ENCODE results near the gene DGKA. TPM values are rescaled to one million over a fixed set of nuclear protein-coding genes. Genes with fewer than 3 reads are reported as not detected.

Gene DGKA
- total RNA-seq (2012; rRNA removed) (61.4 and 71.9 TPM in 2 replicates), polyA plus RNA-seq (2012; rRNA removed) (75.1 and 75.8 TPM in 2 replicates), Bru-seq, nascent RNA (percentile 76 among the genes with signal in this experiment), BruChase-seq, experiment 1, labeled RNA remaining after a 6-hour chase (percentile 85 among the genes with signal in this experiment), BruChase-seq, experiment 2, labeled RNA remaining after a 2-hour chase (percentile 82 among the genes with signal in this experiment)
- polyA plus RNA-seq (2012; cell fraction: cytosol; rRNA removed), result 42.1 and 49.7 TPM in 2 replicates
- 198 and 228 TPM in 2 replicates for polyA plus RNA-seq (2012; cell fraction: nucleus; rRNA removed; ENCODE audit: low replicate concordance)
- long read RNA-seq, transcript DGKA-202 (24 exons, 2,770 nt), result major isoform, 8 of 43 reads
- long read RNA-seq, partial matches to known transcripts, result 5 of 43 reads
- long read RNA-seq, other reads (novel, unspliced or antisense), result 29 of 43 reads

DNA sequence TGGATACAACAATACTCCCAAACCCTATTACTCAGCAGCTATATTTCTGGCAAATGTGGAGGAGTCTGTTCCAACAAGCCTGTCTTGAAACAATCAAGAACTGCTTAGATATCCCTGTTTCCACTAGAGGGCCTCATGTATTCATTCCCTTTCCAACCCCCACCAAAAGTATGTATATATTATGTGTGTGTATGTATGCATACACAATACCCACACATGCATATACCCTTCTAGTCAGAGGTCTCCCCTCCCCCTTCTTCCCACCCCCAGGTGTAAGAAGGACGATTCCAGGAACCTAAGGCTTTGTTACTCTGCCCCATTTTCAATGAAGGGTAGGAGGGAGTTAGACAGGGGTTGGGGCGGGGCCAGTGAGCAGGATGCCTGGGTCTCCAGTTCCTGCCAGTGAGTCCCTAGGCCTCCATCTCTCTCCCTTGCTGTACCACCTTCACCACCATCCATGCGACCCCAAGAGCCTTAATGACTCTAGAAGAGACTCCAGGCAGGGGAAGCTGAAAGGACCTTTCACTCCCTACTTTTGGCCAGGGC lies at the start of gene DGKA:
Gene DGKA, plus strand, starts transcription at position 392 of the 546 bp plus-strand sequence. CDS start 5,342 bp downstream, outside the sequence.
- H3K36me3 ChIP-seq (ENCODE audit: control insufficient read depth, insufficient read depth, low read length), result no peaks in the 10 kb centered on the region
- H2BK20ac ChIP-seq (ENCODE audit: low read depth, low read length), result peak within 1 kb of the TSS; percentile 13; the same call in 1 of the 2 replicates
- CTCF ChIA-PET, result interaction anchor here (0.5 to 2.0 kb wide), 15 partner anchors 10 to 1577 kb away, joined by 3 to 5 read pairs (median 3); partner anchors contain the start of gene DNAJC14
- peak within 1 kb of the TSS; percentile 72 for H3K56ac ChIP-seq (ENCODE audit: extremely low read depth, insufficient read depth, low read length)
- peak; percentile 21 for ATAC-seq (ENCODE audit: low read depth)
- H2AK9ac ChIP-seq (replicated peaks; ENCODE audit: low read depth, low read length, poor library complexity), result peak within 1 kb of the TSS; percentile 97
- peak within 1 kb of the TSS; percentile 73 for H4K5ac ChIP-seq (ENCODE audit: low read depth, low read length)
- H3K9ac ChIP-seq (ENCODE audit: low read depth, low read length), result peak within 1 kb of the TSS; percentile 90
- peak within 1 kb of the TSS; percentile 88 for H2AFZ ChIP-seq (replicated peaks; ENCODE audit: low read length, poor library complexity)
- H3K4me1 ChIP-seq (ENCODE audit: control insufficient read depth, insufficient read depth, low read length), result peaks cover 18% of the 10 kb centered on the region
- H3K4ac ChIP-seq (ENCODE audit: low read depth, low read length), result peak within 1 kb of the TSS; percentile 93
- H2BK5ac ChIP-seq (ENCODE audit: low read depth, low read length, poor library complexity, severe bottlenecking), result peak within 1 kb of the TSS; percentile 89
- peak within 1 kb of the TSS; percentile 84 for H3K27ac ChIP-seq (ENCODE audit: insufficient read depth, low read length)
- dilution Hi-C loops (cut with HindIII; ENCODE audit: low sequenced_read_pairs, unreplicated experiment), result no loop called here
- POLR2A ChIA-PET (ENCODE audit: unreplicated experiment), result no interaction called here
- H3K18ac ChIP-seq (ENCODE audit: low read depth, low read length), result peak within 1 kb of the TSS; percentile 80
- H3K79me1 ChIP-seq (ENCODE audit: low read depth in 1 of 2, low read length in 2 of 2), result peaks cover 38 to 78% of the 10 kb centered on the region in 2 experiments
- H3K27me3 ChIP-seq (ENCODE audit: control insufficient read depth, insufficient read depth, low read length), result no peaks in the 10 kb centered on the region
- H2BK120ac ChIP-seq (ENCODE audit: low read depth, low read length), result peak within 1 kb of the TSS; percentile 82; the same call in 1 of the 2 replicates
- TF ChIP-seq CHD1 (IDR thresholded peaks at IDR 0.05; ENCODE audit: low read depth, low read length) (no peak), MAZ (IDR thresholded peaks at IDR 0.05; ENCODE audit: borderline replicate concordance, low read depth, low read length) (no peak; the same call in 1 of the 2 replicates), CEBPB (IDR thresholded peaks at IDR 0.05; ENCODE audit: low read depth, low read length) (no peak), MXI1 (IDR thresholded peaks at IDR 0.05; ENCODE audit: borderline replicate concordance, low read depth, low read length) (no peak), BHLHE40 (IDR thresholded peaks at IDR 0.05; ENCODE audit: low read depth, low read length) (no peak), RAD21 (IDR thresholded peaks at IDR 0.05; ENCODE audit: low read length) (peak; percentile 51), SMC3 (IDR thresholded peaks at IDR 0.05; ENCODE audit: low read depth, low read length) (peak; percentile 54), NFE2L2 (IDR thresholded peaks at IDR 0.05; ENCODE audit: low read depth, low read length) (no peak), RCOR1 (IDR thresholded peaks at IDR 0.05; ENCODE audit: insufficient replicate concordance, low read length) (no peak), RFX5 (IDR thresholded peaks at IDR 0.05; ENCODE audit: low read depth, low read length) (no peak), POLR2A (IDR thresholded peaks at IDR 0.05; ENCODE audit: low read depth, low read length) (no peak), FOS (IDR thresholded peaks at IDR 0.05; ENCODE audit: low read depth, low read length) (no peak)
- TF ChIP-seq, protein P1, sequence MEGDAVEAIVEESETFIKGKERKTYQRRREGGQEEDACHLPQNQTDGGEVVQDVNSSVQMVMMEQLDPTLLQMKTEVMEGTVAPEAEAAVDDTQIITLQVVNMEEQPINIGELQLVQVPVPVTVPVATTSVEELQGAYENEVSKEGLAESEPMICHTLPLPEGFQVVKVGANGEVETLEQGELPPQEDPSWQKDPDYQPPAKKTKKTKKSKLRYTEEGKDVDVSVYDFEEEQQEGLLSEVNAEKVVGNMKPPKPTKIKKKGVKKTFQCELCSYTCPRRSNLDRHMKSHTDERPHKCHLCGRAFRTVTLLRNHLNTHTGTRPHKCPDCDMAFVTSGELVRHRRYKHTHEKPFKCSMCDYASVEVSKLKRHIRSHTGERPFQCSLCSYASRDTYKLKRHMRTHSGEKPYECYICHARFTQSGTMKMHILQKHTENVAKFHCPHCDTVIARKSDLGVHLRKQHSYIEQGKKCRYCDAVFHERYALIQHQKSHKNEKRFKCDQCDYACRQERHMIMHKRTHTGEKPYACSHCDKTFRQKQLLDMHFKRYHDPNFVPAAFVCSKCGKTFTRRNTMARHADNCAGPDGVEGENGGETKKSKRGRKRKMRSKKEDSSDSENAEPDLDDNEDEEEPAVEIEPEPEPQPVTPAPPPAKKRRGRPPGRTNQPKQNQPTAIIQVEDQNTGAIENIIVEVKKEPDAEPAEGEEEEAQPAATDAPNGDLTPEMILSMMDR (conservative IDR thresholded peaks at IDR 0.05; ENCODE audit: low read depth, low read length), result peak; percentile 65
- in situ Hi-C loops (cut with MboI; ENCODE audit: low sequenced_read_pairs), result no loop called here
- peaks cover 16% of the 10 kb centered on the region for H3K9me1 ChIP-seq (ENCODE audit: insufficient read depth, low read length)
- H2AK5ac ChIP-seq (ENCODE audit: low read depth, low read length), result peak within 1 kb of the TSS; percentile 94
- H3K23ac ChIP-seq (ENCODE audit: low read depth, low read length), result peak within 1 kb of the TSS; percentile 57
- H3K9me3 ChIP-seq (ENCODE audit: control insufficient read depth, insufficient read depth, low read length), result no peaks in the 10 kb centered on the region
- peak within 1 kb of the TSS; percentile 78 for H3K4me3 ChIP-seq (ENCODE audit: insufficient read depth, low read depth, low read length)
- peak within 1 kb of the TSS; percentile 92 for H3K4me2 ChIP-seq (ENCODE audit: low read depth, low read length)
- DNase-seq, result peak; percentile 85
- H4K20me1 ChIP-seq (ENCODE audit: insufficient read depth, low read length), result no peaks in the 10 kb centered on the region
- BruUV-seq (replicated peaks), result no TSS peak
- no CpG with 5 or more reads among the region's 3 CpGs for WGBS, 2 experiments (ENCODE audit: extremely low coverage in 2 of 2, insufficient read length in 1 of 2)
- intact Hi-C loops (cut with micrococcal nuclease), result loop anchor here (1.0 to 5.0 kb wide), 3 partner anchors 84 to 189 kb away; partner anchors contain the start of genes GDF11, ORMDL2 and SARNP
- peak within 1 kb of the TSS; percentile 26; the same call in 2 of the 3 replicates for H2BK15ac ChIP-seq (ENCODE audit: low read depth, low read length)
- H4K91ac ChIP-seq (ENCODE audit: insufficient read depth, low read depth, low read length), result peak within 1 kb of the TSS; percentile 86
- H4K8ac ChIP-seq (ENCODE audit: low read depth in 2 of 2, low read length in 2 of 2), result peak within 1 kb of the TSS; percentile 37 to 87
- peak within 1 kb of the TSS; percentile 89 for H3K14ac ChIP-seq (replicated peaks; ENCODE audit: low read depth, low read length)

Measured in IMR-90 (cell line).